GM18520 (cell line): ENCODE results near the gene TEX13A.

Experiments
- ATAC-seq: cut with Tn5 transposase; IDR thresholded peaks from one replicate; pipeline ENCODE4 v1.9.1; 2021; ENCODE audit not compliant: unreplicated experiment

Gene TEX13A

DNA sequence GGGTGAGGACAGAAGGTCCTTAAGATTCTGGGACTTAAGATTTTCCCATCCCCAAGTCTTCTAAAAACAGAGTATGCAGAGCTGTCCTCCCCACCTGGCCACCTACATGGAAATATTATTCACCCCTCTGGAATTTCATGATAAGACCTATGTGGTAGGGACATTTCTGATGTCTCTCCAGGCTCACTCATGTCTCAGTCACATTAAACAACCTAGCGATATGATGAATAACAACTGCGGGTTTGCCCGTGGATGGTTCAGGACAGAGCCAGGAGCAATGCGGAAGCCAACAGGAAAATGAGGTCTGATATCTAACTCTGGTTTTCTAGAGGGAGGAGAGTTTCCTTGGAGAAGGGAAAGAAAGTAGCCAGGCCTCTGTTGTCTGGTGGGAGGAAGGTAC lies 47.4 kb downstream of the TEX13A start:
- ATAC-seq, result no peak
